Measurements from ENCODE around the gene POMC. TPM values are rescaled to one million over a fixed set of nuclear protein-coding genes. Genes with fewer than 3 reads are reported as not detected.
A peak's percentile ranks its signal among the peaks of the same experiment; 100 is the strongest.
"Not testable (repeated sequence)": the region's sequence is repeated elsewhere in the genome, so short reads cannot be mapped to it uniquely, and the experiment has no call there.

Gene POMC
- total RNA-seq, result 1 to 10 TPM; 4.6 to 4.8 TPM

DNA sequence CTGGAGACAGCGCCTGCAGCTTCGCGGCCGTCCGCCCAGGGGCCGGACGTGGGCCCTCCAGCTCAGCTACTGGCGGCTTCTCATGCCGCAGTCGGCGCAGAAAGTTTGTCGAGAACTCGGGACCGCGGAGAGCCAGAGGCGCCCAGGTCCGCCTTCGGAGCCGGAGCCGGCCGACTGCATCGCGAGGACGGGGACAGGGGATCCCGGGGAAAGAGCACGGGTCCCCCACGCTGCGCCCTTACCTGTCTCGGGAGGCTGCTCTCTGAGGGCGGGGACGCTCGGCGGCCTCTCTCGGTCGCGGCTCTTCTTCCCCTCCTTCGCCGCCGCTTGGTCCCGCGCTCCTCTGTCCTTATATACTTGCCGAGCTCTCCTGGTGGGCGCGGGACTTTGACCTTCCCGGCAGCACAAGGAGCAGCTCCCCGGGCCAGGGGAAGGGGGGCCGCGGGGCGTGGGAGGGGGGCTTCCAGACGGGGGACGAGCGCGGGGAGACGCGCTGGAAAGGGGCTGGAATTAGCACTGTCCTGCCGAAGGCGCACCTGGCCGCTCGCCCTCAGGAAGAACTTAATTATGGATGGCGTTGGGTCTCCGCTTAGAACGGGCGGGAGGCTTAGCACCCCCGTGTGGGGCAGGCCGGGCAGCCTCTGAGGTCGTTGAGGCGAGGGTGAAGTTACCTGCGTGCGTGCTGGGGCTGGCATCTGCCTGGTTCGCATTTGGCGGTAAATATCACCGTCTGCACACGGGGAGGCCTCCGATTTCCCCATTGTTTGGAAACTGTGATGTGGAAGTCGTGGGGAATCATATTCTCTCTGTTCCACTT lies at the start of gene POMC:
POMC (minus strand) TSS at position 325 of the 817 bp plus-strand sequence. CDS start 3,808 bp downstream, outside the sequence.
- Mint-ChIP-seq H3K27me3 (ENCODE audit: low read depth) (peaks cover 30% of the 10 kb centered on the region), H3K4me3 (peak within 1 kb of the TSS; percentile 59), H3K9me3 (no peaks in the 10 kb centered on the region), H3K27ac (no peak within 1 kb of the TSS), H3K4me1 (ENCODE audit: low read depth) (peaks cover 19% of the 10 kb centered on the region), H3K36me3 (ENCODE audit: low read depth) (no peaks in the 10 kb centered on the region)
- intact Hi-C loops (cut with micrococcal nuclease), result loop anchor here (5.0 kb wide), 1 partner anchor 209 kb away; no protein-coding TSS in a partner anchor
- peak; percentile 31 for DNase-seq
- CTCF ChIA-PET, result interaction anchor here (1.3 kb wide), 1 partner anchor 28 kb away, joined by 3 read pairs; no protein-coding TSS in a partner anchor

- DNase-seq, result no peak
- intact Hi-C loops (cut with micrococcal nuclease), result no loop called here
- H3K4me1 Mint-ChIP-seq (ENCODE audit: low read depth), result peaks cover 1% of the 10 kb centered on the region
- H3K36me3 Mint-ChIP-seq (ENCODE audit: low read depth), result no peaks in the 10 kb centered on the region
- CTCF ChIA-PET, result interaction anchor here (1.1 kb wide), 1 partner anchor 144 kb away, joined by 3 read pairs; no protein-coding TSS in a partner anchor
- no peak overlapping the region for H3K27ac Mint-ChIP-seq
- no peaks in the 10 kb centered on the region for H3K27me3 Mint-ChIP-seq (ENCODE audit: low read depth)
- H3K4me3 Mint-ChIP-seq, result no peak overlapping the region
- H3K9me3 Mint-ChIP-seq, result no peaks in the 10 kb centered on the region
Observed at GRCh38 chr2:25218100-25218499, 49.7 kb upstream of the POMC start.

DNA sequence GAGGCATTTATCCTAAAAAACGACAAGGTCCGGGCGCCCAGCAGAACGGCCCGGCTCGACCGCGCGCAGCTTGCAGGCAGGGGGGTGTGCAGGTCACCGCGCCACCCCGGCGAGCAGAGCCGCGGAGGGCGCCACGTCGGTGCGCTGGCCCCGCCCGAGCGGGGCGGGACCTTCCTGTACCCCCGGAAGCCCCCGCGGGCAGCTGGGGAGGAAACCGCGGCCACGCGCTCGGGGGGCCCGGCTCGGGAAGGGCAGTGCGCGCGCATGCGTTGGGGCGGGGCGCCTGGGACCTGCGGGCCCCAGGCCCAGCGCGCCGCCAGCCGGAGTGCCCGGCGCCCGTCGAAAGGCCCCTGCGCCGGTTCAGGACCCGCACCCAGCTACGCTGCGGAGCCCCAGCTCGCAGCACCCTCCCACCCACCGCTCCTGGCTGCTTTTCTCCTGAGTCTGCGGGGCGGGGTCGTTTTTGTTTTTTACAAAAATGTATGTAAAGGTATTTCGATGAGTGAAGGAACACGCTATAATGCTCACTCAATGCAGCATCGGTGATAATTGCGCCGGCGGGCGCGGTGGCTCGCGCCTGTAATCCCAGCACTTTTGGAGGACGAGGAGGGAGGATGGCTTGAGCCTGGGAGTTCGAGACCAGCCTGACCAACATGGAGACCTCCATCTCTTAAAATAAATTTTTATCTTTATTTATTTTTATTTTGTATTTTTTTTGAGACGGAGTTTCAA lies 47.7 kb upstream of the POMC start:
- intact Hi-C loops (cut with micrococcal nuclease), result loop anchor here (2.0 kb wide), 1 partner anchor 173 kb away; the partner anchor contains the start of gene EFR3B
- CTCF ChIA-PET, result no interaction called here

GRCh38 chr2:25215232-25215631 lies 46.9 kb upstream of the POMC start:
- CTCF ChIA-PET, result no interaction called here
- Mint-ChIP-seq H3K27me3 (ENCODE audit: low read depth) (no peaks in the 10 kb centered on the region), H3K4me3 (peak overlapping the region; percentile 60), H3K36me3 (ENCODE audit: low read depth) (no peaks in the 10 kb centered on the region), H3K27ac (no peak overlapping the region), H3K9me3 (no peaks in the 10 kb centered on the region), H3K4me1 (ENCODE audit: low read depth) (peaks cover 13% of the 10 kb centered on the region)
- no peak for DNase-seq
- intact Hi-C loops (cut with micrococcal nuclease), result no loop called here

More for the DNA sequence above, 47.7 kb upstream of the POMC start:
- no peaks in the 10 kb centered on the region for H3K36me3 Mint-ChIP-seq (ENCODE audit: low read depth)
- peaks cover 4% of the 10 kb centered on the region for H3K4me1 Mint-ChIP-seq (ENCODE audit: low read depth)
- DNase-seq, result peak; percentile 82
- peak overlapping the region; percentile 47 for H3K27ac Mint-ChIP-seq
- H3K9me3 Mint-ChIP-seq, result no peaks in the 10 kb centered on the region
- peak overlapping the region; percentile 76 for H3K4me3 Mint-ChIP-seq
- no peaks in the 10 kb centered on the region for H3K27me3 Mint-ChIP-seq (ENCODE audit: low read depth)

DNA sequence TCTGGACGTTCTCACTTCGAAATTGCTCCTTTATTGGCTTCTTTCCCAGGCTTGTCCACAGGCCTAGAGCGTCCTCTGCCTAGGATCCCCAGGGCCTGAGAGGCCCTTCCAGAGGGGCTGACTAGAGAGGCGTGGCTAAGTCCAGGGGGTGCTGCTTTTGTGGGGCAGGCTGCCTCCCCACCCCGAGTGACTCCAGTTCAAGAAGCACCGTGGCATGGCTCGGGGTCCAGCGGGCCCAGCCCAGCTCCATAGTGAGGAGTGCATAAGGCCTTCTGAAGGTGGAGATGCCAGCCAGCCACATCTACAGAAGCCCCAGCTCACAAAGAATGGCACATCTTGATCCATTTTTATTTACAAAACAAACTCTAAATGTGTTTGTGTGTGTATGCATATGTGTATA lies 44.8 kb upstream of the POMC start:
- peaks cover 19% of the 10 kb centered on the region for H3K4me1 Mint-ChIP-seq (ENCODE audit: low read depth)
- no peak overlapping the region for H3K4me3 Mint-ChIP-seq
- CTCF ChIA-PET, result no interaction called here
- intact Hi-C loops (cut with micrococcal nuclease), result no loop called here
- H3K27ac Mint-ChIP-seq, result no peak overlapping the region
- no peak for DNase-seq
- H3K9me3 Mint-ChIP-seq, result no peaks in the 10 kb centered on the region
- H3K27me3 Mint-ChIP-seq (ENCODE audit: low read depth), result no peaks in the 10 kb centered on the region
- no peaks in the 10 kb centered on the region for H3K36me3 Mint-ChIP-seq (ENCODE audit: low read depth)

- H3K27me3 Mint-ChIP-seq (ENCODE audit: low read depth); H3K4me3 Mint-ChIP-seq; H3K36me3 Mint-ChIP-seq (ENCODE audit: low read depth); H3K9me3 Mint-ChIP-seq; DNase-seq; intact Hi-C loops (cut with micrococcal nuclease); H3K27ac Mint-ChIP-seq: not testable (repeated sequence)
- CTCF ChIA-PET, result interaction anchor here (0.7 kb wide), 1 partner anchor 10 kb away, joined by 3 read pairs; no protein-coding TSS in a partner anchor
- peaks cover 25% of the 10 kb centered on the region for H3K4me1 Mint-ChIP-seq (ENCODE audit: low read depth)
Observed at GRCh38 chr2:25210923-25211322, 42.5 kb upstream of the POMC start.

DNA sequence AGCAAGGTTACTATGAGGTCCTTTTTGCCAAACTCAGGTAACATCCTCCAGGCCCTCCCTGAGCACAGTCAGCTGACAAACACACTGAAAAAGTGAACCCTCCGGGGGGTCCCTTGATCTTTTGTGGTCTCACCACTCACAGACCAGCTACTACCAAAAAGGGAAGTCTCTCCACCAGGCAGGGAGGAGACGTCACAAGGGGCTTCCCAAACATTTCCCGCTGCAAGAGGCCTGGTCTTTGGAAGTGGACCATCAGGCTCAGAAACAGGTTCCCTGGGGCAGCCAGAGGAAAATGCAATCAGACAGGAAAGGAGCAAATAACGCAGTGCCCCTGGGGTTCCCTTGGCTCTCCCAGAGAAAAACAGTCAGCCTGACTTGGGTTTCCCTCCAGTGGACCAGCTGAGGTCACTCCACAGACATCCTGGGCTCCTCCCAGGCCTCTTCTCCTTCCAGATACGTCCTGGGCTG lies 38.7 kb upstream of the POMC start:
- no peak for DNase-seq
- CTCF ChIA-PET, result no interaction called here
- no peaks in the 10 kb centered on the region for H3K9me3 Mint-ChIP-seq
- H3K27ac Mint-ChIP-seq, result no peak overlapping the region
- no peaks in the 10 kb centered on the region for H3K27me3 Mint-ChIP-seq (ENCODE audit: low read depth)
- H3K4me1 Mint-ChIP-seq (ENCODE audit: low read depth), result peaks cover 28% of the 10 kb centered on the region
- no peak overlapping the region for H3K4me3 Mint-ChIP-seq
- H3K36me3 Mint-ChIP-seq (ENCODE audit: low read depth), result no peaks in the 10 kb centered on the region
- intact Hi-C loops (cut with micrococcal nuclease), result no loop called here

- intact Hi-C loops (cut with micrococcal nuclease), result no loop called here
- Mint-ChIP-seq H3K4me1 (ENCODE audit: low read depth) (peaks cover 15% of the 10 kb centered on the region), H3K27me3 (ENCODE audit: low read depth) (no peaks in the 10 kb centered on the region), H3K27ac (no peak overlapping the region), H3K36me3 (ENCODE audit: low read depth) (no peaks in the 10 kb centered on the region), H3K9me3 (no peaks in the 10 kb centered on the region), H3K4me3 (no peak overlapping the region)
- CTCF ChIA-PET, result interaction anchor here (0.7 to 2.4 kb wide), 2 partner anchors 9 to 155 kb away, joined by 7 to 10 read pairs; no protein-coding TSS in a partner anchor
- DNase-seq, result no peak
Observed at GRCh38 chr2:25204190-25204838, 35.9 kb upstream of the POMC start.

GRCh38 chr2:25202275-25202674 lies 33.9 kb upstream of the POMC start:
- CTCF ChIA-PET, result no interaction called here
- H3K9me3 Mint-ChIP-seq, result no peaks in the 10 kb centered on the region
- no peak for DNase-seq
- H3K4me1 Mint-ChIP-seq (ENCODE audit: low read depth), result peaks cover 12% of the 10 kb centered on the region
- intact Hi-C loops (cut with micrococcal nuclease), result no loop called here
- no peak overlapping the region for H3K4me3 Mint-ChIP-seq
- no peaks in the 10 kb centered on the region for H3K27me3 Mint-ChIP-seq (ENCODE audit: low read depth)
- no peaks in the 10 kb centered on the region for H3K36me3 Mint-ChIP-seq (ENCODE audit: low read depth)
- H3K27ac Mint-ChIP-seq, result no peak overlapping the region

DNA sequence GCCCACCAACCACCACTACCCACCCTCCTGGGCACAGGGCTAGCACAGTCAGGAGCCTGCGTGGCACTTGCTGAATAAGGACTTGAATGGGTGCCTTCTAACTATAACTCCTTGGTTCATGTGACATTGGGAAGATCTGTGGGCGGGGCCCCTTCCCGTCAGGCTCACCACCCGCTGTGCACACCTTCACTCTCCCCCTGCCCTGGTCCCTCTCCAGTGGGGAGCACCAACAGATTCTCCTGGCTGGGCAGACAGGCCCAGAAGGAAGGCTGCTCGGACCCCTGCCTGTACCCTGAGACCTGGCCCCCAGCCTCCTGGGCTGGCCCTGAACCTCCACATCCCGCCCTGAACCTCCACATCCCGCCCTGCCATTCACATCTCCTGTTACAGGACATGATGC lies 33.4 kb upstream of the POMC start:
- H3K36me3 Mint-ChIP-seq (ENCODE audit: low read depth), result no peaks in the 10 kb centered on the region
- H3K9me3 Mint-ChIP-seq, result no peaks in the 10 kb centered on the region
- no peak for DNase-seq
- no peaks in the 10 kb centered on the region for H3K27me3 Mint-ChIP-seq (ENCODE audit: low read depth)
- CTCF ChIA-PET, result no interaction called here
- no peak overlapping the region for H3K4me3 Mint-ChIP-seq
- intact Hi-C loops (cut with micrococcal nuclease), result no loop called here
- no peak overlapping the region for H3K27ac Mint-ChIP-seq
- H3K4me1 Mint-ChIP-seq (ENCODE audit: low read depth), result peaks cover 8% of the 10 kb centered on the region

DNA sequence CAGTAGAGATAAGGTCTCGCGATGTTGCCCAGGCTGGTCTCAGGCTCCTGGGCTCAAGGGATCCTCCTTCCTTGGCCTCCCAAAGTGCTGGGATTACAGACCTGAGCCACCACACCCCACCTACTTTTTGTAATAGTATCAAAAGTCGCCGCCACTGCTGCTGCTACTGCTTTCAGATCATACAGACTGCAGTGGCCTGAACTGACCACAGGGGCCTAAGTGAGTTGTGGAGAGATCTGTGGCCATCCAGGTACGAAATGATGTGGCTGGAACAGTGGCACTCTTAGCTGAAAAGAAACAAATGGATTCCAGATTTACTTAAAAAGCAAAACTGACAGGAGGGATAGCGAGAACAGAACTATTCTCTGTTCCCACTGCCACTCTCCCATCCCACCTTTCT lies 32.9 kb upstream of the POMC start:
- CTCF ChIA-PET, result interaction anchor here (1.1 to 1.2 kb wide), 2 partner anchors 10 to 27 kb away, joined by 3 read pairs; no protein-coding TSS in a partner anchor
- Mint-ChIP-seq H3K4me1 (ENCODE audit: low read depth) (peaks cover 8% of the 10 kb centered on the region), H3K9me3 (no peaks in the 10 kb centered on the region), H3K27me3 (ENCODE audit: low read depth) (no peaks in the 10 kb centered on the region), H3K36me3 (ENCODE audit: low read depth) (no peaks in the 10 kb centered on the region), H3K27ac (no peak overlapping the region), H3K4me3 (no peak overlapping the region)
- DNase-seq, result no peak
- intact Hi-C loops (cut with micrococcal nuclease), result no loop called here

DNA sequence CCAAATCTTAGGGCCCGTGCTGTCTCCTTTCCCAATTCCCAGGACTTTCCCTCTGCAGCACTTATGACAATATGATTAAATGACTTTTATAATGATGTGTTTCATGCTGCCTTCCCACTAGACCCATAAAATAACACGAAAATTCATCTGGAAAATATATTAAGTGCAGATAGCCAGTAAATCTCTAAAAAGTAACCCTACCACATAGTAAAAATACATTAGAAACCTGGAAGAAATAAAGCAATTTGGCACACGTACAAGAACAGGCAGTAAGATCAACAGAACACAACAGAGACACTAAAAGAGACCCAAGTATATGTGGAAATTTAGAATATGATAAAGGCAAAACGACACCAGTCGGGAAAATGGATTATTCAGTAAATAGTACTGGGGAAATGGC lies 30.2 kb upstream of the POMC start:
- intact Hi-C loops (cut with micrococcal nuclease), result loop anchor here (5.0 kb wide), 2 partner anchors 156 to 371 kb away; partner anchors contain the start of gene EFR3B
- H3K9me3 Mint-ChIP-seq, result no peaks in the 10 kb centered on the region
- no peaks in the 10 kb centered on the region for H3K36me3 Mint-ChIP-seq (ENCODE audit: low read depth)
- peaks cover 8% of the 10 kb centered on the region for H3K4me1 Mint-ChIP-seq (ENCODE audit: low read depth)
- no peak for DNase-seq
- H3K27ac Mint-ChIP-seq, result no peak overlapping the region
- no peaks in the 10 kb centered on the region for H3K27me3 Mint-ChIP-seq (ENCODE audit: low read depth)
- no peak overlapping the region for H3K4me3 Mint-ChIP-seq
- CTCF ChIA-PET, result no interaction called here

All from activated naive CD4-positive, alpha-beta T cell treated with anti-CD3 and anti-CD28 coated beads for 36 hours (primary cell).